Astrocyte (in vitro differentiated cells and primary cell): ENCODE results near the gene SUPT20HL1. TPM values are rescaled to one million over a fixed set of nuclear protein-coding genes. Genes with fewer than 3 reads are reported as not detected.

ENCODE experiments used
- DNase-seq: peaks from one replicate; pipeline ENCODE4 v3.0.0-alpha.2; 2010; ENCODE audit warnings: low read depth
- FAIRE-seq: peaks from 2 replicates; lab custom pipeline; 2011; peaks lifted over from hg19 to GRCh38; lab: Jason Lieb, UNC
- H2AFZ ChIP-seq: 2 replicates; pipeline ENCODE4 v1.6.0; 2012; ENCODE audit warnings: low read depth, low read length, inconsistent platforms
- H3K27ac ChIP-seq: 2 replicates; pipeline ENCODE4 v1.5.1; 2011; ENCODE audit warnings: low read depth, low read length, inconsistent platforms
- H3K27me3 ChIP-seq: 2 replicates; pipeline ENCODE4 v1.6.0; 2011; ENCODE audit warnings: low read length, inconsistent platforms; ENCODE audit not compliant: insufficient read depth
- H3K36me3 ChIP-seq: 2 replicates; pipeline ENCODE4 v1.5.1; 2011; ENCODE audit warnings: low read length, inconsistent platforms; ENCODE audit not compliant: insufficient read depth
- H3K4me1 ChIP-seq: 2 replicates; pipeline ENCODE4 v1.5.1; 2011; ENCODE audit warnings: low read length, inconsistent platforms; ENCODE audit not compliant: insufficient read depth
- H3K4me2 ChIP-seq: 2 replicates; pipeline ENCODE4 v1.6.0; 2012; ENCODE audit warnings: low read length, inconsistent platforms
- H3K4me3 ChIP-seq: 2 replicates; pipeline ENCODE4 v1.5.1; 2011; ENCODE audit warnings: low read depth, mild to moderate bottlenecking, low read length, inconsistent platforms; ENCODE audit not compliant: insufficient read depth
- H3K79me2 ChIP-seq: 2 replicates; pipeline ENCODE4 v1.6.0; 2012; ENCODE audit warnings: mild to moderate bottlenecking, low read length, inconsistent platforms; ENCODE audit not compliant: insufficient read depth
- H3K9ac ChIP-seq: 2 replicates; pipeline ENCODE4 v1.6.0; 2012; ENCODE audit warnings: mild to moderate bottlenecking, low read length, inconsistent platforms
- H3K9me3 ChIP-seq: 2 replicates; pipeline ENCODE4 v1.5.1; 2012; ENCODE audit warnings: low read depth, mild to moderate bottlenecking, low read length, inconsistent platforms; ENCODE audit not compliant: insufficient read depth
- H4K20me1 ChIP-seq: 2 replicates; pipeline ENCODE4 v1.6.0; 2012; ENCODE audit warnings: low read length, inconsistent platforms; ENCODE audit not compliant: insufficient read depth
- H3K27ac Mint-ChIP-seq: one replicate; pipeline ENCODE4 v1.8.0; 2021; ENCODE audit warnings: mild to moderate bottlenecking, mixed read lengths; ENCODE audit not compliant: unreplicated experiment
- H3K27me3 Mint-ChIP-seq: one replicate; pipeline ENCODE4 v1.8.0; 2021; ENCODE audit warnings: low read depth, mixed read lengths; ENCODE audit not compliant: unreplicated experiment
- H3K36me3 Mint-ChIP-seq: one replicate; pipeline ENCODE4 v1.8.0; 2021; ENCODE audit warnings: low read depth, mixed read lengths; ENCODE audit not compliant: unreplicated experiment
- H3K4me1 Mint-ChIP-seq: one replicate; pipeline ENCODE4 v1.8.0; 2021; ENCODE audit warnings: low read depth, mixed read lengths; ENCODE audit not compliant: unreplicated experiment
- H3K4me3 Mint-ChIP-seq: one replicate; pipeline ENCODE4 v1.8.0; 2021; ENCODE audit warnings: mild to moderate bottlenecking, moderate library complexity, mixed read lengths; ENCODE audit not compliant: unreplicated experiment
- H3K9me3 Mint-ChIP-seq: one replicate; pipeline ENCODE4 v1.8.0; 2021; ENCODE audit warnings: mild to moderate bottlenecking, mixed read lengths; ENCODE audit not compliant: unreplicated experiment
- CTCF ChIP-seq: IDR thresholded peaks from 2 replicates; pipeline ENCODE4 v1.5.1; 2011; ENCODE audit warnings: low read depth, mild to moderate bottlenecking, inconsistent platforms, low read length, moderate library complexity; ENCODE audit not compliant: insufficient read depth
- EZH2 ChIP-seq: IDR thresholded peaks from 2 replicates; pipeline ENCODE4 v1.6.1; 2012; ENCODE audit warnings: mild to moderate bottlenecking, low read length, inconsistent platforms; ENCODE audit not compliant: insufficient read depth
- total RNA-seq: library from RNA; stranded (reverse); gene quantifications from 2 replicates; pipeline ENCODE4 v1.2.1, GENCODE V29; 2021

The SUPT20HL1 gene
- total RNA-seq, 1 donor from 2014 or later: not detected

GRCh38 chrX:24375600-24376131 lies 15.2 kb downstream of the SUPT20HL1 start:
- Histone ChIP-seq H3K4me2 (no peak overlapping the region), H3K9me3 (no peaks in the 10 kb centered on the region), H3K36me3 (no peaks in the 10 kb centered on the region), H3K4me1 (no peaks in the 10 kb centered on the region), H3K9ac (no peak overlapping the region), H4K20me1 (no peaks in the 10 kb centered on the region), H3K27ac (no peak overlapping the region), H3K79me2 (no peaks in the 10 kb centered on the region), H2AFZ (no peak overlapping the region), H3K4me3 (no peak overlapping the region), H3K27me3 (no peaks in the 10 kb centered on the region)
- Mint-ChIP-seq H3K27me3 (peaks cover 21% of the 10 kb centered on the region), H3K4me3 (no peak overlapping the region), H3K4me1 (no peaks in the 10 kb centered on the region), H3K36me3 (no peaks in the 10 kb centered on the region), H3K27ac (no peak overlapping the region), H3K9me3 (no peaks in the 10 kb centered on the region)
- TF ChIP-seq CTCF: no peak
- no peak for TF ChIP-seq EZH2
- no peak for FAIRE-seq
- DNase-seq: no peak

GRCh38 chrX:24376403-24376802 lies 16.0 kb downstream of the SUPT20HL1 start:
- TF ChIP-seq CTCF (no peak), EZH2 (no peak)
- no peaks in the 10 kb centered on the region for H3K4me1 ChIP-seq
- H3K27ac Mint-ChIP-seq: no peak overlapping the region
- H3K4me1 Mint-ChIP-seq: no peaks in the 10 kb centered on the region
- DNase-seq (no peak), FAIRE-seq (no peak)
- H3K27me3 Mint-ChIP-seq: peaks cover 14% of the 10 kb centered on the region
- H3K9me3 ChIP-seq: no peaks in the 10 kb centered on the region
- H2AFZ ChIP-seq: no peak overlapping the region
- H3K4me3 ChIP-seq: no peak overlapping the region
- no peak overlapping the region for H3K27ac ChIP-seq
- no peaks in the 10 kb centered on the region for H3K79me2 ChIP-seq
- H3K36me3 Mint-ChIP-seq: no peaks in the 10 kb centered on the region
- no peaks in the 10 kb centered on the region for H4K20me1 ChIP-seq
- H3K27me3 ChIP-seq: no peaks in the 10 kb centered on the region
- no peaks in the 10 kb centered on the region for H3K9me3 Mint-ChIP-seq
- H3K4me3 Mint-ChIP-seq: no peak overlapping the region
- no peak overlapping the region for H3K9ac ChIP-seq
- no peaks in the 10 kb centered on the region for H3K36me3 ChIP-seq
- no peak overlapping the region for H3K4me2 ChIP-seq

GRCh38 chrX:24377195-24377594 lies 16.8 kb downstream of the SUPT20HL1 start:
- no peaks in the 10 kb centered on the region for H3K27me3 ChIP-seq
- H3K36me3 ChIP-seq: no peaks in the 10 kb centered on the region
- no peak overlapping the region for H2AFZ ChIP-seq
- no peaks in the 10 kb centered on the region for H3K79me2 ChIP-seq
- H4K20me1 ChIP-seq: no peaks in the 10 kb centered on the region
- TF ChIP-seq EZH2: no peak
- TF ChIP-seq CTCF: no peak
- no peak for FAIRE-seq
- Mint-ChIP-seq H3K36me3 (no peaks in the 10 kb centered on the region), H3K9me3 (no peaks in the 10 kb centered on the region), H3K4me3 (no peak overlapping the region), H3K27me3 (peaks cover 6% of the 10 kb centered on the region), H3K27ac (no peak overlapping the region), H3K4me1 (no peaks in the 10 kb centered on the region)
- H3K9ac ChIP-seq: no peak overlapping the region
- DNase-seq: no peak
- H3K27ac ChIP-seq: no peak overlapping the region
- no peaks in the 10 kb centered on the region for H3K9me3 ChIP-seq
- H3K4me3 ChIP-seq: no peak overlapping the region
- H3K4me1 ChIP-seq: no peaks in the 10 kb centered on the region
- H3K4me2 ChIP-seq: no peak overlapping the region
